ENCODE results near the gene TNS4.

DNA sequence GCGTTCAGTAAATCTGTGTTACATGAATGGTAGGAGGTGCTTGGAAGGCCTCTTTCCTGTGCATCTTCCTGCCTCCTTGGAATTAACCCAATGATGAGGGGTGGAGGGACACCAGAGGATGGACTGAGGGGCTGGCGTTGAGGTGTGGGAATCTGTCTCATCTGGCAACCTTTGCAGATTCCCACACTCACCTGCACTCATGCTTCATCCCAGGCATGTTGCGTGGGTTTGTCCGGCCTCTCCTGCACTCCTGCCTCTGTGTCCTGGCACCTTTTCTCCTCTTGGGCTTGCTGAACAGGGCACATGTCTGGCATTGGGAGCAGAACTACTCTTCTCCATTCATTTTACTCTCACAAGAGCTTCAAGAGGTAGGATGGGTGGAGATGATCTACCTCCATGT is 61.3 kb downstream of the TNS4 start:
- no peak for TF ChIP-seq POLR2AphosphoS5 (IDR thresholded peaks at IDR 0.05; ENCODE audit: low read depth, low read length)
- no peak for TF ChIP-seq POLR2A (IDR thresholded peaks at IDR 0.05; ENCODE audit: low read depth, low read length)

All from GM12891 (cell line).